ENCODE results near the gene COL6A3.

DNA sequence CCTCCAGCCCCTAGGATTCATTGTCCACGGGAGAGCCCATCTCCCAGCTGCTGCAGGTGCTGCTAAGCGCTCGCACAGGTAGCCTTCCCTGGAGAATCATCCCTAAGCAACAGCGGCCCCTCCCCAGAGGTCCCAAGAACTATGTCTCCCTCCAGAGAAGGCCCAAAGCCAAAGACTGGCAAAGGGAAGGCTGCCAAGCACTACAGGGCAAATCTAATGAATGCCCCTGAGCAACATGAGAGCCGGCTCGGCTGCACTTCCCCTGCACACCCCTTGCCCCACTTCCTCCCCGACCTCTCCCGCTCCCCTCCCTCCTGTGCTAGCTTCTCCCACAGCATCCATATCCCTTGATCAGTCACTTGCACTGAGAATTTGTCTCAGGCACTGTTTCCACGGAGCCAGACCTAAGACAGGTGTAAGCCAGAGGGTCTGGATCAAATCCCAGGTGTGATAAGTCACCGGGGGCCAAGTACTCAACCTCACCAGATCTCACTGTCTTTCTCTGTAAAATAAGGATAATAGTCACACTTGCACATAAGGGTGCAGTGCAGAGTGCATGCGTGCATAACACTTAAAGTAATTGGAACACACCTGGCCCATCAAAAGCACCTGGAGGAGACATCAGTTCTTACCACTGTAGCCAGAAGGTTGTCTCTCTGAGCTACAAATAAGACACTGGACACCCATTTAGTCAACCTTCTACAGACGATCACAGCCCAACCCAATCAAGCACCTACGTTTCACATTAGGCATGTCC, 20.1 kb upstream of the COL6A3 start:
- TF ChIP-seq, protein P1, sequence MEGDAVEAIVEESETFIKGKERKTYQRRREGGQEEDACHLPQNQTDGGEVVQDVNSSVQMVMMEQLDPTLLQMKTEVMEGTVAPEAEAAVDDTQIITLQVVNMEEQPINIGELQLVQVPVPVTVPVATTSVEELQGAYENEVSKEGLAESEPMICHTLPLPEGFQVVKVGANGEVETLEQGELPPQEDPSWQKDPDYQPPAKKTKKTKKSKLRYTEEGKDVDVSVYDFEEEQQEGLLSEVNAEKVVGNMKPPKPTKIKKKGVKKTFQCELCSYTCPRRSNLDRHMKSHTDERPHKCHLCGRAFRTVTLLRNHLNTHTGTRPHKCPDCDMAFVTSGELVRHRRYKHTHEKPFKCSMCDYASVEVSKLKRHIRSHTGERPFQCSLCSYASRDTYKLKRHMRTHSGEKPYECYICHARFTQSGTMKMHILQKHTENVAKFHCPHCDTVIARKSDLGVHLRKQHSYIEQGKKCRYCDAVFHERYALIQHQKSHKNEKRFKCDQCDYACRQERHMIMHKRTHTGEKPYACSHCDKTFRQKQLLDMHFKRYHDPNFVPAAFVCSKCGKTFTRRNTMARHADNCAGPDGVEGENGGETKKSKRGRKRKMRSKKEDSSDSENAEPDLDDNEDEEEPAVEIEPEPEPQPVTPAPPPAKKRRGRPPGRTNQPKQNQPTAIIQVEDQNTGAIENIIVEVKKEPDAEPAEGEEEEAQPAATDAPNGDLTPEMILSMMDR (IDR thresholded peaks at IDR 0.05), result no peak
- TF ChIP-seq POLR2A (IDR thresholded peaks at IDR 0.05), result no peak
